Muscle of leg (tissue), 11 donors: ENCODE measurements around the gene NEU2. TPM values are rescaled to one million over a fixed set of nuclear protein-coding genes. Genes with fewer than 3 reads are reported as not detected.

Experiments
- DNase-seq: peaks from one replicate; pipeline ENCODE4 v3.0.0; 2013
- H3K27ac ChIP-seq: one replicate; pipeline ENCODE4 v1.5.1; 2013; ENCODE audit warnings: mild to moderate bottlenecking, low read length, control low read depth
- H3K27me3 ChIP-seq: one replicate; pipeline ENCODE4 v1.6.1; 2013; ENCODE audit warnings: low read length; ENCODE audit not compliant: control insufficient read depth, insufficient read depth
- H3K36me3 ChIP-seq: one replicate; pipeline ENCODE4 v1.6.1; 2013; ENCODE audit warnings: low read length; ENCODE audit not compliant: control insufficient read depth, insufficient read depth
- H3K4me1 ChIP-seq: one replicate; pipeline ENCODE4 v1.6.1; 2013; ENCODE audit warnings: low read length; ENCODE audit not compliant: control insufficient read depth, insufficient read depth
- H3K4me3 ChIP-seq: one replicate; pipeline ENCODE4 v1.5.1; 2013; ENCODE audit warnings: low read length, control low read depth
- H3K9me3 ChIP-seq: replicated peaks from 2 replicates; pipeline ENCODE4 v1.6.1; 2013; ENCODE audit warnings: low read depth, low read length; ENCODE audit not compliant: control insufficient read depth
- WGBS: methylation state at CpG from one replicate; pipeline ENCODE4 v1.1.5; 2013; ENCODE audit warnings: missing lambda C conversion rate; ENCODE audit not compliant: insufficient coverage; 5-methylcytosine and 5-hydroxymethylcytosine counted together
- polyA plus RNA-seq, 8 donors: library from polyadenylated mRNA; unstranded; fragments of 120-200 nt; gene quantifications; one replicate each; pipeline versions ENCODE4 v1.2.1 to v1.2.3, GENCODE V29; 2013; ENCODE audit warnings: inconsistent platforms in 1 of 8, low replicate concordance in 1 of 8; ENCODE audit not compliant: insufficient read length in 8 of 8, insufficient read depth in 1 of 8
- total RNA-seq: library from RNA; stranded (reverse); fragments of 120-200 nt; gene quantifications from one replicate; pipeline ENCODE4 v1.2.4, GENCODE V29; 2013

The NEU2 gene
- total and polyA plus RNA-seq, 9 donors, result not detected

DNA sequence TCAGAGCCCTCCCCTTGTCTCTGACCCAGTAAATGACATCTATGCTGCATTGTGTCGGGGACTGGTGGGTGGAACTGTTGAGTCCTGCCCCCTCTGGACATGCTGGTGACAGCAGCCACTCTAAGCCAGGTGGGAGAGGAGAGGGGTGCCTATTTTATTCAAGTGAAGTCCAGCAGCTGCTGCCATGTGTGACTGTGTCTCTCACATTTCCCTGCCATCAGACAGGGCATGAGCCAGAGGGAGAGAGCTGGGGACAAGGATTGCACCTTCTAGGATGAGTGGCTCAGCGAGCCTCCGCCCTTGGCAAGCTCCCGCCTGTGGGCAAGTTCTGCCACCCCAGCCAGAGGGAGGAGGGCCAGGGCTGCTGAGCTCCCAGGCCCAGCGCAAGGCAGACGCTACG lies 33.1 kb upstream of the NEU2 start:
- Histone ChIP-seq H3K36me3 (no peaks in the 10 kb centered on the region), H3K9me3 (no peaks in the 10 kb centered on the region), H3K4me1 (no peaks in the 10 kb centered on the region), H3K27ac (no peak overlapping the region), H3K4me3 (no peak overlapping the region), H3K27me3 (peaks cover 3% of the 10 kb centered on the region)
- peak; percentile 16 for DNase-seq
- 63% methylated on average over 4 of the region's 7 CpGs for WGBS

DNA sequence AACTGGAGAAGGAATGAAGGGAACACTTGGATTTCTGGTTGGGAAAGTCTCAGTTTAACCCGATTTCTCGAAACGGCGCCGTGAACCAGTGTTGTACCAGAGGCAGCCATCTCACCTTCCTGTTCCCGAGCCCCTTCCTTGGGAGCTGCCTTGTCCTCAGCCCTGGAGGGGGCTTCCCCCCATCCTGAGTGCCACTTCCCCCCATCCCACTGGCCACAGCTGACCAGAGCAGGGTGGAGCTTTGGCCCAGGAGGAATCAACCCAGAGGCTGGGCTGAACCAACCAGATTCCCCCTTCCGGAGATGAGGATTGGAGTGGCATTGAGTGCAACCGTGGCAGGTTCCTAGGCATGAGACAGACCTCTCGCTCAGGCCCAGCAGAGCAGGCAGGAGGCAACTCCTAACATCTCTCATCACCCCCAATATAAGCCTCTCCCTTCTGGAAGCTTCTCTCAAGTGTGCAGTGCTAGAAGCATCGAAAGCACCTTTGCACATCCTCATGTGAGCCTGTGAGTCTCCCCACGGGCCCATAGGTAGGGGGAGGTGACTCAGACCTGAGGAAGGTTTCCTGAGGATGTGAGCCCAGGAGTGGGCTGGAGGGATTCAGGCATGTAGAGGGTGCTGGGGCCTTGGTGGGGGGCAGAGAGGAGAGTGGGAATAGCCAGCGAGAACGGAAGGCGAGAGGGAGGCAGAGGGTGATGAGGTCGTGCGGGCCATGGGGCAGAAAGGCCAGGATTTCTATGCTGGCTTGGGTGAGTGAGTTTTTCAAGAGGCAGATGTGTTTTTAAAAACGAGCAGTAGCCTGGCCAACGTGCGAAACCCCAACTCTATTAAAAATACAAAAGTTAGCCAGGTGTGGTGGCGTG lies 31.4 kb upstream of the NEU2 start:
- Histone ChIP-seq H3K36me3 (no peaks in the 10 kb centered on the region), H3K27ac (no peak overlapping the region), H3K9me3 (no peaks in the 10 kb centered on the region), H3K4me3 (no peak overlapping the region), H3K4me1 (no peaks in the 10 kb centered on the region), H3K27me3 (peaks cover 5% of the 10 kb centered on the region)
- 84% methylated on average over 13 of the region's 20 CpGs for WGBS
- no peak for DNase-seq

GRCh38 chr2:233002829-233003657 lies 29.4 kb upstream of the NEU2 start:
- Histone ChIP-seq H3K4me3 (no peak overlapping the region), H3K9me3 (no peaks in the 10 kb centered on the region), H3K27me3 (peaks cover 5% of the 10 kb centered on the region), H3K4me1 (no peaks in the 10 kb centered on the region), H3K36me3 (no peaks in the 10 kb centered on the region), H3K27ac (no peak overlapping the region)
- 63% methylated on average over 18 of the region's 19 CpGs for WGBS
- no peak for DNase-seq

DNA sequence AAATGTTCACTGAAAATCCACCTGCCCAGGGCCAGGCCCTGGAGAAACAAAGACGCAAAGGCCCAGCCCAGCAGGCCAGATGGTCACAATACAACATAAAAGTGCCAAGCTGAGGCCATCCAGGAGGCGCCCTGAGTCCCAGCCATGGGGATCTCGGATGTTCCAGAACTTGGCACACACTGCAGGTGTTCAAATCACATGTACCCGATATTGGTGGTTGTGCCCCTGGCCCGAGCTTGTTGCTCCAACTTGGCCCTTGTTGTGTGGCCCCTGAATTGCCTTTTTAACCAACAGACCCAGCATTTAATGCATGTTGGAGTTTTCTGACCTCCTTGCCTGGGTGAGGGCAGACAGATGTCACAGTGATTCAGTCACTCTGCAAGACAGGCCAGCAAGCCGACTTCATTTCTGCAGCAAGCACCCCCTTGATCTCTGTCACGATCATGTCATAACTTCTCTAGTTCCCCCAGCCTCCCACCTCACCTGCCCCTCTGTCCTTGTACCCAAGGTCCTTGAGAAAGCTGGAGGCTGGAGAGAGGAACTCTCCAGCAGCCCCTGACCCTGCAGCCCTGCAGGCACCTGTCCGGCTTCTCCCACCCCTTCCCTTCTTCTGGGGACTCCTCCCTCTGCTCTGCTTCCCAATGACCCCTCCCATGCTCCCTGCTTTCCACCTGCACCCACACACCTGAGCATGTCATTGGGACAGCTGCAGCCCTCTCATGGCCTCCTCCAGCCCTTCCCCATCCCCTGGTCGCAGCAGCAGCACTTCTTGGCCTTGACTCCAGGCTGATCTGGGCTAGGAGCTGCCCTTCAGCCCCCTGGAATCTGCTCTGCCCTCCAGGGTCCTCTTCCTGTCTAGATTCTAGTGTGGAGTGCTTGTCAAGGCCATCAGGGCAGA lies 28.6 kb upstream of the NEU2 start:
- H3K9me3 ChIP-seq, result no peaks in the 10 kb centered on the region
- DNase-seq, result no peak
- WGBS, result 78% methylated on average over 7 of the region's 9 CpGs

DNA sequence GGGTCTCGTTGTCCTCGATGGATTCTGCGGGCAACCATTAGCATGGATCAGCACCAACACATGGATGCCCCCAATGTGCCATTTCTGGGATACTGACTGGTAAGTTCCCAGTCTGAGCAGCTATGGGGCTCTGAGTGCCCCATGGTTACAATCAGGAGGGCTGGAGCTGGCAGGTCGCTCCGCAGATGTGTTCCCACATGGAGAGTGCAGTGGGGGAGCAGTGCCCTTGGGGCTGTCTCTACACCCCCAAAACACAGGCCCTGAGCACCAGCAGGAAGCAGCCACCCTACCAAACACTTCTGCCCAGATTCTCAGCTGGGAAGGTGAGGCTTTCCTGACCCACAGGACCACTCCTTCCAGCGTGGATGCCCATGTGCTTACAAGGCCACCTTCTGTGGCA lies 27.4 kb upstream of the NEU2 start:
- Histone ChIP-seq H3K36me3 (no peaks in the 10 kb centered on the region), H3K27ac (no peak overlapping the region), H3K27me3 (peaks cover 5% of the 10 kb centered on the region), H3K9me3 (no peaks in the 10 kb centered on the region), H3K4me3 (no peak overlapping the region), H3K4me1 (no peaks in the 10 kb centered on the region)
- WGBS, result 97% methylated on average over 3 of the region's 6 CpGs
- no peak for DNase-seq

More for the DNA sequence above, 28.6 kb upstream of the NEU2 start:
- H3K4me1 ChIP-seq, result no peaks in the 10 kb centered on the region
- no peak overlapping the region for H3K27ac ChIP-seq
- H3K36me3 ChIP-seq, result no peaks in the 10 kb centered on the region
- peaks cover 5% of the 10 kb centered on the region for H3K27me3 ChIP-seq
- no peak overlapping the region for H3K4me3 ChIP-seq

- Histone ChIP-seq H3K4me3 (no peak overlapping the region), H3K36me3 (no peaks in the 10 kb centered on the region), H3K4me1 (no peaks in the 10 kb centered on the region), H3K9me3 (no peaks in the 10 kb centered on the region), H3K27me3 (peaks cover 5% of the 10 kb centered on the region), H3K27ac (no peak overlapping the region)
- no peak for DNase-seq
- 83% methylated on average over 1 of the region's 6 CpGs for WGBS
Observed at GRCh38 chr2:233006648-233007047, 25.8 kb upstream of the NEU2 start.

GRCh38 chr2:233007270-233007669 lies 25.2 kb upstream of the NEU2 start:
- WGBS, result 73% methylated on average over 6 of the region's 7 CpGs
- Histone ChIP-seq H3K36me3 (no peaks in the 10 kb centered on the region), H3K27me3 (peaks cover 5% of the 10 kb centered on the region), H3K4me3 (no peak overlapping the region), H3K4me1 (peaks cover 2% of the 10 kb centered on the region), H3K9me3 (no peaks in the 10 kb centered on the region), H3K27ac (no peak overlapping the region)
- no peak for DNase-seq

GRCh38 chr2:233007739-233008138 lies 24.7 kb upstream of the NEU2 start:
- Histone ChIP-seq H3K9me3 (no peaks in the 10 kb centered on the region), H3K4me1 (peaks cover 6% of the 10 kb centered on the region), H3K27ac (no peak overlapping the region), H3K36me3 (no peaks in the 10 kb centered on the region), H3K27me3 (peaks cover 5% of the 10 kb centered on the region), H3K4me3 (no peak overlapping the region)
- DNase-seq, result peak; percentile 43
- WGBS, result no CpG with 5 or more reads among the region's 3 CpGs

DNA sequence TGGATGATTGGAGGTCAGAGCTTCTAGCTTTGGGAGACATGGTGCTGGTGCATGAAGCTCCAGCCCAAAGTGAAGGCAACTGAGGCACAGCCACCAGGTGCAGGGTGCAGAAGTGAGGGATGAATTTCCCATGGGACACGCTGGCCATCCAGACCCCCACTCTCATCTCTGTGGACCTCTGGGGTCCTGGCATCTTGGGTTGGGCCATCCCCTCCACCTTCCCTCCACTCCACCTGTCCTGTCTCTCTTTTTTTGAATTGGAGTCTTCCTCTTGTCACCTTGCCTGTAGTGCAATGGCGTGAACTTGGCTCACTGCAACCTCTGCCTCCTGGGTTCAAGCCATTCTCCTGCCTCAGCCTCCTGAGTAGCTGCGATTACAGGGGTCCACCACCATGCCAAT lies 22.8 kb upstream of the NEU2 start:
- H3K4me3 ChIP-seq, result no peak overlapping the region
- DNase-seq, result no peak
- WGBS, result 100% methylated on average over 3 of the region's 3 CpGs
- H3K9me3 ChIP-seq, result no peaks in the 10 kb centered on the region
- peaks cover 6% of the 10 kb centered on the region for H3K4me1 ChIP-seq
- H3K27me3 ChIP-seq, result peaks cover 3% of the 10 kb centered on the region
- no peaks in the 10 kb centered on the region for H3K36me3 ChIP-seq
- H3K27ac ChIP-seq, result no peak overlapping the region
